Nephron (organoid): ENCODE results near the gene RPL29.

Source experiments
- H3K27ac Mint-ChIP-seq, 3 experiments: 2 replicates each; pipeline ENCODE4 v1.8.0; 2020; ENCODE audit warnings: mixed read lengths in 3 of 3, mild to moderate bottlenecking in 2 of 3, moderate library complexity in 1 of 3
- H3K27me3 Mint-ChIP-seq: 2 replicates; pipeline ENCODE4 v1.8.0; 2021; ENCODE audit warnings: low read depth, mild to moderate bottlenecking, moderate library complexity, mixed read lengths
- H3K36me3 Mint-ChIP-seq: 2 replicates; pipeline ENCODE4 v1.8.0; 2020; ENCODE audit warnings: low read depth, mixed read lengths
- H3K4me1 Mint-ChIP-seq: 2 replicates; pipeline ENCODE4 v1.8.0; 2020; ENCODE audit warnings: mixed read lengths
- H3K4me3 Mint-ChIP-seq, 3 experiments: 2 replicates each; pipeline ENCODE4 v1.8.0; 2020; ENCODE audit warnings: mild to moderate bottlenecking in 3 of 3, mixed read lengths in 3 of 3, moderate library complexity in 2 of 3
- H3K9me3 Mint-ChIP-seq: 2 replicates; pipeline ENCODE4 v1.8.0; 2020; ENCODE audit warnings: mixed read lengths
- TF ChIP-seq, protein P1 (sequence below), 3 experiments: fragments of 200-600 bp; sonication (generic); IDR thresholded peaks; one replicate each; pipeline ENCODE4 v1.5.0; 2021; ENCODE audit warnings: antibody characterized with exemption in 3 of 3; ENCODE audit not compliant: unreplicated experiment in 3 of 3

RPL29 gene

DNA sequence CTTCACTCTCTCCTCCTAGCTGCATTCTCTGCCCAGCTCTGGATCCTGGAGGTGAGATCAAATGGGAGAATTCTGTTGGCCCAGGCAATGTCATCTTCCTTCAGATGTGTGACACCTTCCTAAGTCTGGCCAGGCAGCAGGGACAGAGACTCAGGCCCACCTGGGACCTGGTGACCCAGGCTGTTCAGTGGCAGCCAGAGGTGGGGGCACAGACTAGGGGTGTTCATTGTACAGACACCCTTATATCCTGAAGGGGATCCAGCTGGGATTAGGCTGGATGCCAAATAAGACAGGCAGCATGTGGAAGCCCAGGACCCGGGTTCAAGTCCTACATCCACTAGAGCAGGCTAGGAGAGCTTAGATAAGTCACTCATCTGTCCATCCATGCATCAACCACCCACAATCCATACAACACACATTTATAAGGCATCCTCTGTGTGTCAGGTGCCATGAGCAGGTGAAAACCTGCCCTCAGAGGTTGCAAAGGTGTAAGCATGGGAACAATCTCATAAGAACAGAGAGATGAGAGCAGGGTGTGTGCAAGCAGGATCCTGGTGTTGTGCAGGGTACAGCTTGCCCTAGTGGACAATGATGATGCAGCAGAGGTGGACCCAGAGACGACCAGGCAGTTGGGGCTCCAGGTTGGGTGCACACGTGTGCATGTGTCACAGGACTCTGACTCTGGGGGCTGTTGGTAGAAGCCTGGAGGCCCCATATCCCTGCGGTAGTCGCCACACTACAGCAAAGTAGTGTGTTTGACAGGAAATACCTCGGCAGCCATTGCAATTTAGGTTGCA, 18.3 kb upstream of the RPL29 start:
- Mint-ChIP-seq H3K9me3 (no peaks in the 10 kb centered on the region), H3K27ac (no peak overlapping the region), H3K4me3 (no peak overlapping the region), H3K36me3 (no peaks in the 10 kb centered on the region), H3K27me3 (peaks cover 4% of the 10 kb centered on the region), H3K4me1 (peaks cover 13% of the 10 kb centered on the region)
- TF ChIP-seq, protein P1, sequence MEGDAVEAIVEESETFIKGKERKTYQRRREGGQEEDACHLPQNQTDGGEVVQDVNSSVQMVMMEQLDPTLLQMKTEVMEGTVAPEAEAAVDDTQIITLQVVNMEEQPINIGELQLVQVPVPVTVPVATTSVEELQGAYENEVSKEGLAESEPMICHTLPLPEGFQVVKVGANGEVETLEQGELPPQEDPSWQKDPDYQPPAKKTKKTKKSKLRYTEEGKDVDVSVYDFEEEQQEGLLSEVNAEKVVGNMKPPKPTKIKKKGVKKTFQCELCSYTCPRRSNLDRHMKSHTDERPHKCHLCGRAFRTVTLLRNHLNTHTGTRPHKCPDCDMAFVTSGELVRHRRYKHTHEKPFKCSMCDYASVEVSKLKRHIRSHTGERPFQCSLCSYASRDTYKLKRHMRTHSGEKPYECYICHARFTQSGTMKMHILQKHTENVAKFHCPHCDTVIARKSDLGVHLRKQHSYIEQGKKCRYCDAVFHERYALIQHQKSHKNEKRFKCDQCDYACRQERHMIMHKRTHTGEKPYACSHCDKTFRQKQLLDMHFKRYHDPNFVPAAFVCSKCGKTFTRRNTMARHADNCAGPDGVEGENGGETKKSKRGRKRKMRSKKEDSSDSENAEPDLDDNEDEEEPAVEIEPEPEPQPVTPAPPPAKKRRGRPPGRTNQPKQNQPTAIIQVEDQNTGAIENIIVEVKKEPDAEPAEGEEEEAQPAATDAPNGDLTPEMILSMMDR (IDR thresholded peaks at IDR 0.05; ENCODE audit: unreplicated experiment in 3 of 3) = no peak

DNA sequence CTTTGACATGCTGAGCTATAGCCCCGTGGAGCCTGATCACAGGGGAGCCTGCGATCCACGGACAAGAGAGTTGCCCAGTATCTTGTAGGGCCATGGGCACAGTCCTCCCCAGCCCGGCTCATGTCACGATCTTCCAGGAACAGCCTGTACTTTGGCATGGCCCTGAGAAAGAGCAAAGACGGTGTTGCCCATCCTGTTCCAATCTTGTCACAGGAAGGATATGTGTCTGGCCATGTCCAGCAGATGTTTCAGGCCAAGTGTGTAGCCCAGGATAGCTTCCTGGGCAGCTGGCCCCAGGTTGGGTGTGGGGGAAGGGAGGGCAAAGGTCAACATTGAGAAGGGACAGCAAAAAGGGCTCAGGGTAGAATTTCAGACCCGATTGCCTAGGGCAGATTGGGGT, 17.0 kb upstream of the RPL29 start:
- Mint-ChIP-seq H3K27ac (no peak overlapping the region), H3K36me3 (no peaks in the 10 kb centered on the region), H3K4me1 (peaks cover 13% of the 10 kb centered on the region), H3K27me3 (peaks cover 5% of the 10 kb centered on the region), H3K4me3 (no peak overlapping the region), H3K9me3 (no peaks in the 10 kb centered on the region)
- TF ChIP-seq, protein P1 (IDR thresholded peaks at IDR 0.05; ENCODE audit: unreplicated experiment in 3 of 3) = no peak

DNA sequence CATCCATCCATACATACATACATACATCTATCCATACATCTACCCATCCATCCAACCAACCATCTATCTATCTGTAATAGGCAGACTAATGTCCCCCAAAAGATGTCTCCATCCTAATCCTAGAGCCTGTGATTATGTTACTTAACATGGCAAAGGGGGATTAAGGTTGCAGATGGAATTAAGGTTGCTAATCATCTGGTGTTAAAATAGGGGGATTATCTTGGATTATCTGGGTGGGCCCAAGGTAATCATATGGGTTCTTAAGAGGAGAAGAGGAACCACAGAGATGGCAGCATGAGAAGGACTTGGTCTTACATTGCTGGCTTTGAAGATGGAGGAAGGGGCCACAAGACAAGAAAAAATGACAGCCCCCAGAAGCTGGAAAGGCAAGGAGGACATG, 14.7 kb upstream of the RPL29 start:
- H3K27ac Mint-ChIP-seq = no peak overlapping the region
- no peaks in the 10 kb centered on the region for H3K9me3 Mint-ChIP-seq
- TF ChIP-seq, protein P1 (IDR thresholded peaks at IDR 0.05; ENCODE audit: unreplicated experiment in 3 of 3) = no peak
- peaks cover 9% of the 10 kb centered on the region for H3K27me3 Mint-ChIP-seq
- H3K4me3 Mint-ChIP-seq = no peak overlapping the region
- H3K4me1 Mint-ChIP-seq = peaks cover 21% of the 10 kb centered on the region
- H3K36me3 Mint-ChIP-seq = no peaks in the 10 kb centered on the region

DNA sequence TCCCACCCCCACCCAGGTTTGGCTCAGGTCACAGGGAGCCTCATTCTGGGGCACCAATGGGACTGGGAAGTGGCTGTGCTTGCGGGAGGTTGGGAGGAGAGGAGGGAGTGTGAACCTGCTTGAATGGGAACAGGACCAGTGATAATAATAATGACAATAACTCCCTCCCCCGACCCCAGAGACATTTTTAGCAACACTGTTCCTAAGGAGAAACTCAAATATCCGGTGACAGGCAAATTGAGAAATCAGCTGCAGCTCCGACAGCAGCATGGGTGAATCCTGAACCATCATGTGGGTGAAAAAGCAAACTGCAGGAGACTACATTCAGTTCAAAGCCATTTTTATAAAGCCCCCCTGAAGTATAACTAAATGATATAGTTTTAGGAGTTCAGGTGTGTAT, 11.6 kb upstream of the RPL29 start:
- Mint-ChIP-seq H3K9me3 (no peaks in the 10 kb centered on the region), H3K4me3 (no peak overlapping the region), H3K27me3 (peaks cover 12% of the 10 kb centered on the region), H3K36me3 (no peaks in the 10 kb centered on the region), H3K4me1 (peaks cover 50% of the 10 kb centered on the region), H3K27ac (peak overlapping the region in 1 of 3 experiments; percentile 9)
- TF ChIP-seq, protein P1 (IDR thresholded peaks at IDR 0.05; ENCODE audit: unreplicated experiment in 3 of 3) = no peak

DNA sequence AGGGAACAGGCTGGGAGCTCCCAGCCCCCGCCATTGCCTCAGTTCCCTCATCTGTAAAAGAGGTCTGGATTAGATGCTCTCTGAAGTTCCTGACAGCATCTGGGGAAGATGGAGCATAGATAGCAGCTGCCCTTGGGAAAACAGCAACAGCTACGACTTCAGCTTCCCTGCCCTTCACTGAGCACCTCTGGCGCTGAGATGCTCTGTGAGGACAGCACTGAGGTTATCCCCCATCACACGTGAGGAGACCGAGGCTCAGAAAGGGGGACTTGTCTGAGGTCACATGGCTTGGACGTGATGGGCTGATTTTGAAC, 11.1 kb upstream of the RPL29 start:
- Mint-ChIP-seq H3K27me3 (peaks cover 12% of the 10 kb centered on the region), H3K4me1 (peaks cover 54% of the 10 kb centered on the region), H3K36me3 (no peaks in the 10 kb centered on the region), H3K4me3 (no peak overlapping the region), H3K9me3 (no peaks in the 10 kb centered on the region), H3K27ac (no peak overlapping the region)
- TF ChIP-seq, protein P1 (IDR thresholded peaks at IDR 0.05; ENCODE audit: unreplicated experiment in 3 of 3) = no peak
